Measurements from ENCODE around the gene MGAT5. TPM values are rescaled to one million over a fixed set of nuclear protein-coding genes. Genes with fewer than 3 reads are reported as not detected.

Gene MGAT5
- polyA plus RNA-seq, 1 donor, result 19.0 TPM

GRCh38 chr2:134411279-134411827, 157.5 kb downstream of the MGAT5 start:
- Histone ChIP-seq H3K36me3 (ENCODE audit: control insufficient read depth, insufficient read depth, low read length) (peaks cover 12% of the 10 kb centered on the region), H3K9me3 (ENCODE audit: control insufficient read depth, low read depth, low read length) (no peaks in the 10 kb centered on the region), H3K27ac (ENCODE audit: low read length) (peak overlapping the region; percentile 4), H3K4me3 (ENCODE audit: low read length) (no peak overlapping the region), H3K4me1 (ENCODE audit: control insufficient read depth, insufficient read depth, low read length) (peaks cover 2% of the 10 kb centered on the region), H3K27me3 (ENCODE audit: control insufficient read depth, insufficient read depth, low read length) (no peaks in the 10 kb centered on the region)
- DNase-seq, result no peak
- no CpG with 5 or more reads among the region's 6 CpGs for WGBS (ENCODE audit: insufficient coverage, low lambda C conversion rate)

GRCh38 chr2:134411828-134412638, 158.2 kb downstream of the MGAT5 start:
- H3K4me1 ChIP-seq (ENCODE audit: control insufficient read depth, insufficient read depth, low read length), result peaks cover 2% of the 10 kb centered on the region
- H3K9me3 ChIP-seq (ENCODE audit: control insufficient read depth, low read depth, low read length), result no peaks in the 10 kb centered on the region
- DNase-seq, result peak; percentile 65 to 68
- no CpG with 5 or more reads among the region's 8 CpGs for WGBS (ENCODE audit: insufficient coverage, low lambda C conversion rate)
- H3K4me3 ChIP-seq (ENCODE audit: low read length), result no peak overlapping the region
- peak overlapping the region; percentile 4 for H3K27ac ChIP-seq (ENCODE audit: low read length)
- no peaks in the 10 kb centered on the region for H3K27me3 ChIP-seq (ENCODE audit: control insufficient read depth, insufficient read depth, low read length)
- H3K36me3 ChIP-seq (ENCODE audit: control insufficient read depth, insufficient read depth, low read length), result peaks cover 8% of the 10 kb centered on the region

DNA sequence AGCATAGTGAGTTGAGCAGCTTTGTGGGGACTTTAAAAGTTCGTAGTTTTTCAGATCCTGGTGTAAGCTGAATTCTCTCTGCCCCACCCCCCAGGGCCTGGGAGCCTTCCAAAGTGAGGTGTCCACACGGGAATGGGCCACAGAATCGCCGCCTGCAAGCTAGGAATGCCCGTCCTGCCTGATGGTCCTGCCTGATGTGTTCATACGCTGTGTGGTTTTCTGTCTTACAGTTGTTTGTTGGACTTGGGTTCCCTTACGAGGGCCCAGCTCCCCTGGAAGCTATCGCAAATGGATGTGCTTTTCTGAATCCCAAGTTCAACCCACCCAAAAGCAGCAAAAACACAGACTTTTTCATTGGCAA, 158.7 kb downstream of the MGAT5 start:
- DNase-seq, result no peak
- H3K4me1 ChIP-seq (ENCODE audit: control insufficient read depth, insufficient read depth, low read length), result peaks cover 2% of the 10 kb centered on the region
- H3K27me3 ChIP-seq (ENCODE audit: control insufficient read depth, insufficient read depth, low read length), result no peaks in the 10 kb centered on the region
- WGBS (ENCODE audit: insufficient coverage, low lambda C conversion rate), result no CpG with 5 or more reads among the region's 8 CpGs
- peaks cover 2% of the 10 kb centered on the region for H3K36me3 ChIP-seq (ENCODE audit: control insufficient read depth, insufficient read depth, low read length)
- no peaks in the 10 kb centered on the region for H3K9me3 ChIP-seq (ENCODE audit: control insufficient read depth, low read depth, low read length)
- no peak overlapping the region for H3K27ac ChIP-seq (ENCODE audit: low read length)
- no peak overlapping the region for H3K4me3 ChIP-seq (ENCODE audit: low read length)

- no peak overlapping the region for H3K4me3 ChIP-seq (ENCODE audit: low read length)
- H3K27ac ChIP-seq (ENCODE audit: low read length), result no peak overlapping the region
- no peaks in the 10 kb centered on the region for H3K27me3 ChIP-seq (ENCODE audit: control insufficient read depth, insufficient read depth, low read length)
- WGBS (ENCODE audit: insufficient coverage, low lambda C conversion rate), result no CpG with 5 or more reads among the region's 1 CpG
- no peak for DNase-seq
- H3K4me1 ChIP-seq (ENCODE audit: control insufficient read depth, insufficient read depth, low read length), result peaks cover 2% of the 10 kb centered on the region
- H3K9me3 ChIP-seq (ENCODE audit: control insufficient read depth, low read depth, low read length), result no peaks in the 10 kb centered on the region
- no peaks in the 10 kb centered on the region for H3K36me3 ChIP-seq (ENCODE audit: control insufficient read depth, insufficient read depth, low read length)
These were observed 159.6 kb downstream of the MGAT5 start for GRCh38 chr2:134413430-134413829.

- H3K27ac ChIP-seq (ENCODE audit: low read length), result no peak overlapping the region
- DNase-seq, result no peak
- no peaks in the 10 kb centered on the region for H3K27me3 ChIP-seq (ENCODE audit: control insufficient read depth, insufficient read depth, low read length)
- H3K36me3 ChIP-seq (ENCODE audit: control insufficient read depth, insufficient read depth, low read length), result no peaks in the 10 kb centered on the region
- H3K4me3 ChIP-seq (ENCODE audit: low read length), result no peak overlapping the region
- H3K9me3 ChIP-seq (ENCODE audit: control insufficient read depth, low read depth, low read length), result no peaks in the 10 kb centered on the region
- peaks cover 2% of the 10 kb centered on the region for H3K4me1 ChIP-seq (ENCODE audit: control insufficient read depth, insufficient read depth, low read length)
- WGBS (ENCODE audit: insufficient coverage, low lambda C conversion rate), result no CpG with 5 or more reads among the region's 2 CpGs
These were observed 160.0 kb downstream of the MGAT5 start for GRCh38 chr2:134413912-134414311.

DNA sequence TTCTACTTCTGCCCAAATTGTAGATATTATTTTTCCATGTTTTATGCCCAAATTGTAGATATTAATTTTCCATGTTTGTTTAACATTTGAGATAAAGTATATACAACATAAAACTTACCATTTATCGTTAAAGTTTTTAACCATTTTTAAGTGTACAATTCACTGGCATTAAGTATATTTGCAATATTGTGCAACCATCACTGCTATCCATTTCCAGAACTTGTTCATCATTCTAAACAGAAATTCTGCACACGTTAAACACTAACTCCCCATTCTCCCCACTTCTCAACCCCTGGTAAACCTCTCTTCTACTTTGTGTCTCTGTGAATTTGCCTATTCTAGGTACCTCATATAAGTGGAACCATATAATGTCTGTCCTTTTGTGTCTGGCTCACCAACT, 162.1 kb downstream of the MGAT5 start:
- H3K9me3 ChIP-seq (ENCODE audit: control insufficient read depth, low read depth, low read length), result no peaks in the 10 kb centered on the region
- no peak for DNase-seq
- no peak overlapping the region for H3K27ac ChIP-seq (ENCODE audit: low read length)
- peaks cover 5% of the 10 kb centered on the region for H3K36me3 ChIP-seq (ENCODE audit: control insufficient read depth, insufficient read depth, low read length)
- 80% methylated on average over 2 of the region's 2 CpGs for WGBS (ENCODE audit: insufficient coverage, low lambda C conversion rate)
- H3K4me3 ChIP-seq (ENCODE audit: low read length), result no peak overlapping the region
- no peaks in the 10 kb centered on the region for H3K27me3 ChIP-seq (ENCODE audit: control insufficient read depth, insufficient read depth, low read length)
- peaks cover 2% of the 10 kb centered on the region for H3K4me1 ChIP-seq (ENCODE audit: control insufficient read depth, insufficient read depth, low read length)

- Histone ChIP-seq H3K4me1 (ENCODE audit: control insufficient read depth, insufficient read depth, low read length) (no peaks in the 10 kb centered on the region), H3K4me3 (ENCODE audit: low read length) (no peak overlapping the region)
- 83% methylated on average over 1 of the region's 1 CpG for WGBS (ENCODE audit: insufficient coverage, low lambda C conversion rate)
These were observed 162.8 kb downstream of the MGAT5 start for GRCh38 chr2:134416637-134417036.

GRCh38 chr2:134417968-134418582, 164.2 kb downstream of the MGAT5 start:
- WGBS (ENCODE audit: insufficient coverage, low lambda C conversion rate), result 80% methylated on average over 1 of the region's 5 CpGs
- Histone ChIP-seq H3K27me3 (ENCODE audit: control insufficient read depth, insufficient read depth, low read length) (no peaks in the 10 kb centered on the region), H3K9me3 (ENCODE audit: control insufficient read depth, low read depth, low read length) (no peaks in the 10 kb centered on the region), H3K36me3 (ENCODE audit: control insufficient read depth, insufficient read depth, low read length) (peaks cover 10% of the 10 kb centered on the region), H3K4me1 (ENCODE audit: control insufficient read depth, insufficient read depth, low read length) (no peaks in the 10 kb centered on the region), H3K27ac (ENCODE audit: low read length) (no peak overlapping the region), H3K4me3 (ENCODE audit: low read length) (no peak overlapping the region)
- DNase-seq, result no peak

More at GRCh38 chr2:134416637-134417036, 162.8 kb downstream of the MGAT5 start:
- Histone ChIP-seq H3K36me3 (ENCODE audit: control insufficient read depth, insufficient read depth, low read length) (peaks cover 5% of the 10 kb centered on the region), H3K27me3 (ENCODE audit: control insufficient read depth, insufficient read depth, low read length) (no peaks in the 10 kb centered on the region), H3K27ac (ENCODE audit: low read length) (no peak overlapping the region), H3K9me3 (ENCODE audit: control insufficient read depth, low read depth, low read length) (no peaks in the 10 kb centered on the region)
- no peak for DNase-seq

DNA sequence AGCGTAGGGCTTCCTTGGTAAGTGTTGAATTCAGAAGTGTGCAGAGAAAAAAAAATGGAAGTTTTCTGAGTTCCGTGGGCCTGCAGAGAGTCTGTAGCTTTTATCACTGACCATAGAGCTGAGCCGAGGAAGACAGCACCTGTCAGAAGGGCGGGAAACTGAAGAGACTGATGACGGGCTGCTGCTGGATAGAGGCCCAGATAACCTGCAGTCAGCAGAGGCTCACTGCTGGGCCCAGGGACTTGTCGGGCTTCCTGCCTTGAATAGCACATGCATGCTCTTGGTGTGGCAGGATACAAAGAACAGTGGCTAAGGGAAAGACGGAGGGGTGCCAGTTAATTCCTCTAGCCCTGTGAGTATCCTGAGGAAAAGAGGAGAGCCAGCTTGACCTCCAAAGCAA, 166.4 kb downstream of the MGAT5 start:
- no peaks in the 10 kb centered on the region for H3K27me3 ChIP-seq (ENCODE audit: control insufficient read depth, insufficient read depth, low read length)
- H3K4me1 ChIP-seq (ENCODE audit: control insufficient read depth, insufficient read depth, low read length), result no peaks in the 10 kb centered on the region
- no peak overlapping the region for H3K27ac ChIP-seq (ENCODE audit: low read length)
- no peaks in the 10 kb centered on the region for H3K9me3 ChIP-seq (ENCODE audit: control insufficient read depth, low read depth, low read length)
- H3K36me3 ChIP-seq (ENCODE audit: control insufficient read depth, insufficient read depth, low read length), result peaks cover 21% of the 10 kb centered on the region
- DNase-seq, result no peak
- H3K4me3 ChIP-seq (ENCODE audit: low read length), result no peak overlapping the region
- 100% methylated on average over 1 of the region's 7 CpGs for WGBS (ENCODE audit: insufficient coverage, low lambda C conversion rate)

- no peak overlapping the region for H3K4me3 ChIP-seq (ENCODE audit: low read length)
- DNase-seq, result no peak
- no peaks in the 10 kb centered on the region for H3K9me3 ChIP-seq (ENCODE audit: control insufficient read depth, low read depth, low read length)
- peaks cover 21% of the 10 kb centered on the region for H3K36me3 ChIP-seq (ENCODE audit: control insufficient read depth, insufficient read depth, low read length)
- H3K27ac ChIP-seq (ENCODE audit: low read length), result no peak overlapping the region
- no peaks in the 10 kb centered on the region for H3K27me3 ChIP-seq (ENCODE audit: control insufficient read depth, insufficient read depth, low read length)
- WGBS (ENCODE audit: insufficient coverage, low lambda C conversion rate), result no CpG with 5 or more reads among the region's 3 CpGs
- no peaks in the 10 kb centered on the region for H3K4me1 ChIP-seq (ENCODE audit: control insufficient read depth, insufficient read depth, low read length)
These were observed 167.0 kb downstream of the MGAT5 start for GRCh38 chr2:134420920-134421319.
